GM19193 (cell line): Measurements from ENCODE around the gene SCRN1.

Experiments
- POLR2A ChIP-seq: IDR thresholded peaks from 4 replicates; pipeline ENCODE4 v1.6.1; 2011; ENCODE audit not compliant: insufficient read depth, insufficient read length; ENCODE audit errors: extremely low read depth

The SCRN1 gene

DNA sequence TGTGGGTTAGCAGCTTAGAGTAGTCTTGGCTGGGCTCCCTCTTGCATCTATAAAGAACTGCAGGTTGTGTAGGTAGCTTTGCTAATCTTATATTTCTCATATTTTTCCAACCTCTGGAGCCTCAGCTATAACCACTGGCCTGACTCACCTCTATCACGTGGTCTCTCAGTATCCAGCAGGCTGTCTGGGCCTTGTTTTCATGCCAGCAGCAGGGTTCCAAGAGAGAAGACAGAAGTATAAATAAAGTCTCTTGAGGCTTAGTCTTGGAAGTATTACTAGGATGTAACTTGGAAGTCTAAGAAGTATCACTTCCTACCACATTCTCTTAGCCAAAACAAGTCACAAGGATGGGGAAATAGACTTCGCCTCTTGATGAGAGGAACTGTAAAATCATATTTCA lies 110.0 kb downstream of the SCRN1 start:
- TF ChIP-seq POLR2A: no peak

DNA sequence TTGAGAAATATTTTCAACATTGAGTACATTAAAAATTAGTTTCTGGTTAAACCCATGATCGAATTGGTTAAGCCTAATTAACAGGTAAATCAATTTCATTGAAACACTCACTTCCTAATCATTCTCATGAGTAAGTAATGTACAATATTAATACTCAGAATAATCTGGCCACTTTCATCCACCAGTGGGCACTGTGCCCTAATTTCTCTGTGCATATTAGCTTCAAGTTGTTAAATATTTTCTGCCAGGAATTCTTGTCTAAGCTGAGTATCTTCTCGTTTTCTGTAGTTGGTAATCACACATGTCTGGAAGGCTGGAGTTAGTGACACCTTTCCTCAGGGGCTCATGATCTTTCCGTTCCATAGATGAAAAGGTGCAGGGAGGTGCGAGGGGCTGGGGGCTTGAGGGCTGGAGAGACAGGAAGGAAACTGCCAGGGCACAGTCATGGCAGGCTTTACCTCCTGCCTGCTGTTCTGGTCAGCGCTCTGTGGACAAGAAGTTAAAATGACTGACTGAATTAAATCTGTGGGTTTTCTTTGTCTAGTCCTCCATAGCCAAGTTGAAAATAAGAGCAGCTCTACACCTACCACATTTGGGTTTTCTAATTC lies 111.4 kb downstream of the SCRN1 start:
- no peak for TF ChIP-seq POLR2A

GRCh38 chr7:29877196-29877595 lies 112.4 kb downstream of the SCRN1 start:
- TF ChIP-seq POLR2A: no peak

DNA sequence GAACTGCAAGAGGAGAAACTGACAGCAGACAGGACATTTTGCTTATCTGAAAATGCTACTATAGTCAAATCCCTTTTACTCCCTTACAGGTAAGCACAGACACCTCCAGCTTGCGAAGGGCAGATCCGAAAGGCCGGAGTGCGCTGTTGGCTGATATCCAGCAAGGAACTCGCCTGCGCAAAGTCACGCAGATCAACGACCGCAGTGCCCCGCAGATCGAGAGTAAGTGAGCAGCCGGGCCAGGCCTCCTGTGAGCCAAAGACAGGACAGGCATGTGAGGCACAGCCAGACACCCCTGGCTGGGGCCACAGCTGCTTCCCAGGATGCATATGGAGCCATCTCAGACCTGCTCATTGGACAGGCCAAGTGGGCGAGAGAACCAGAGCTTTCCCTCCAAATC lies 113.9 kb downstream of the SCRN1 start:
- no peak for TF ChIP-seq POLR2A

GRCh38 chr7:29873644-29874294 lies 115.8 kb downstream of the SCRN1 start:
- TF ChIP-seq POLR2A: no peak

DNA sequence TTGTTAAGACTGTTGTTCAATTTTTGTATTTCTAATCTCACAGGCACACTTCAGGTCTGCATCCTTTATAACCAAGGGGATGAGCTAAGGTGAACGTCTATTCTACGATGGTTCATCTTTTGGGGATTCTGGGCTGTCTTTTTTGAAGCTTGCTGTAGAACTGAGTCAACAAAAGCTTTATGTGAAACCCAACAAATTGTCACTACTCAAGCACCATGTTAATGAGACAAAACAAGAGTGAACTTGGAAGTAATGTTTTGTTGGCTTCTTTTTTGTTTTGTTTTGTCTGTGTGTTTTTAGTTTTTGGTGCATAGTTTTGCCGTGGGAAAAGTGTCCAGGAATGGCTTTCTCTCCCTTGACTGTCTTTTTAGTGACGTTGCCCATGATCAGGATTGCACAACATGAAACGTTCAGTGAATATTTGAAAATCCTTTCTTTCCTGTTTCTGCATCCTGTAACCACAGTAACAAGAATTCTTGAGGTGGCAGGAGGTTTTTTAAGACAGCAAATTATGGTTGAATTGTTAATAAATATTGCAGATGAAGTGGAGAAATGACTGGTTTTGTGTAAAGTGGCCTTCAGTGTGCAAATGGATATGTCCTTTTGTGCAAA lies 117.7 kb downstream of the SCRN1 start:
- no peak for TF ChIP-seq POLR2A
